IMR-90 (cell line): ENCODE measurements around the gene RTKN. TPM values are rescaled to one million over a fixed set of nuclear protein-coding genes. Genes with fewer than 3 reads are reported as not detected.
A peak's percentile ranks its signal among the peaks of the same experiment; 100 is the strongest.

Experiments used
- ATAC-seq: fragments of 200-7000 bp; cut with Tn5 transposase; 2 replicates; pipeline ENCODE4 v1.9.1; 2020; ENCODE audit warnings: low read depth, mild to moderate bottlenecking, moderate library complexity
- BruUV-seq: library from RNA; stranded (reverse); fragments of 400-500 nt; replicated peaks from 2 replicates; lab custom pipeline; 2021; lab: Mats Ljungman, UMichigan
- CTCF ChIA-PET: fragments of 300-600 bp; formaldehyde crosslinking; extraction: SDS; loops from one replicate; lab custom pipeline; 2021; ENCODE audit warnings: antibody characterized with exemption; lab: Yijun Ruan, JAX
- POLR2A ChIA-PET: fragments of 300-600 bp; sonication (Branson Sonifier 250); formaldehyde crosslinking; loops from one replicate; lab custom pipeline; 2022; ENCODE audit warnings: antibody characterized with exemption; ENCODE audit not compliant: unreplicated experiment; lab: Charles Lee
- DNase-seq: peaks from one replicate; pipeline ENCODE4 v3.0.0; 2013
- H2AFZ ChIP-seq: replicated peaks from 2 replicates; pipeline ENCODE3; 2013; ENCODE audit warnings: low read length, mild to moderate bottlenecking; ENCODE audit not compliant: poor library complexity
- H2AK5ac ChIP-seq: 2 replicates; pipeline ENCODE4 v1.6.1; 2013; ENCODE audit warnings: low read depth, low read length, inconsistent platforms
- H2AK9ac ChIP-seq: replicated peaks from 2 replicates; pipeline ENCODE3; 2013; ENCODE audit warnings: mild to moderate bottlenecking, low read depth, low read length, moderate library complexity; ENCODE audit not compliant: poor library complexity
- H2BK120ac ChIP-seq: 2 replicates; pipeline ENCODE4 v1.6.1; 2013; ENCODE audit warnings: low read depth, low read length, inconsistent platforms
- H2BK15ac ChIP-seq: 3 replicates; pipeline ENCODE4 v1.6.1; 2013; ENCODE audit warnings: low read depth, low read length, inconsistent platforms
- H2BK20ac ChIP-seq: 2 replicates; pipeline ENCODE4 v1.6.1; 2013; ENCODE audit warnings: low read depth, mild to moderate bottlenecking, inconsistent platforms, low read length, moderate library complexity
- H2BK5ac ChIP-seq: 2 replicates; pipeline ENCODE4 v1.6.1; 2013; ENCODE audit warnings: mild to moderate bottlenecking, low read depth, low read length, inconsistent platforms; ENCODE audit not compliant: poor library complexity, severe bottlenecking
- H3K14ac ChIP-seq: replicated peaks from 2 replicates; pipeline ENCODE4 v1.6.1; 2013; ENCODE audit warnings: low read depth, low read length, inconsistent platforms
- H3K18ac ChIP-seq: 2 replicates; pipeline ENCODE4 v1.6.1; 2013; ENCODE audit warnings: low read depth, low read length, control low read depth
- H3K23ac ChIP-seq: 2 replicates; pipeline ENCODE4 v1.6.1; 2013; ENCODE audit warnings: low read depth, low read length, inconsistent platforms
- H3K27ac ChIP-seq: 2 replicates; pipeline ENCODE4 v1.5.1; 2013; ENCODE audit warnings: mild to moderate bottlenecking, control low read depth, low read length; ENCODE audit not compliant: insufficient read depth
- H3K27me3 ChIP-seq: 2 replicates; pipeline ENCODE4 v1.6.1; 2013; ENCODE audit warnings: low read length; ENCODE audit not compliant: control insufficient read depth, insufficient read depth
- H3K36me3 ChIP-seq: 2 replicates; pipeline ENCODE4 v1.6.1; 2013; ENCODE audit warnings: low read length, mixed read lengths; ENCODE audit not compliant: control insufficient read depth, insufficient read depth
- H3K4ac ChIP-seq: 2 replicates; pipeline ENCODE4 v1.6.1; 2013; ENCODE audit warnings: low read depth, low read length, inconsistent platforms
- H3K4me1 ChIP-seq: 2 replicates; pipeline ENCODE4 v1.6.1; 2013; ENCODE audit warnings: low read length, mixed read lengths; ENCODE audit not compliant: control insufficient read depth, insufficient read depth
- H3K4me2 ChIP-seq: 2 replicates; pipeline ENCODE4 v1.6.1; 2013; ENCODE audit warnings: low read depth, mild to moderate bottlenecking, control low read depth, low read length, moderate library complexity
- H3K4me3 ChIP-seq: 2 replicates; pipeline ENCODE4 v1.5.1; 2013; ENCODE audit warnings: low read depth, mild to moderate bottlenecking, control low read depth, low read length, moderate library complexity; ENCODE audit not compliant: insufficient read depth
- H3K56ac ChIP-seq: 2 replicates; pipeline ENCODE4 v1.6.1; 2013; ENCODE audit warnings: low read length, inconsistent platforms; ENCODE audit not compliant: insufficient read depth; ENCODE audit errors: extremely low read depth
- H3K79me1 ChIP-seq, 2 experiments: 2 replicates each; pipeline ENCODE4 v1.6.1; 2013; ENCODE audit warnings: low read length in 2 of 2, inconsistent platforms in 1 of 2, low read depth in 1 of 2
- H3K9ac ChIP-seq: 2 replicates; pipeline ENCODE4 v1.6.1; 2013; ENCODE audit warnings: low read depth, low read length, control low read depth
- H3K9me1 ChIP-seq: 2 replicates; pipeline ENCODE4 v1.6.1; 2013; ENCODE audit warnings: low read length, inconsistent platforms; ENCODE audit not compliant: insufficient read depth
- H3K9me3 ChIP-seq: 2 replicates; pipeline ENCODE4 v1.6.1; 2013; ENCODE audit warnings: low read length; ENCODE audit not compliant: control insufficient read depth, insufficient read depth
- H4K20me1 ChIP-seq: 2 replicates; pipeline ENCODE4 v1.6.1; 2013; ENCODE audit warnings: low read length, inconsistent platforms; ENCODE audit not compliant: insufficient read depth
- H4K5ac ChIP-seq: 2 replicates; pipeline ENCODE4 v1.6.1; 2013; ENCODE audit warnings: mild to moderate bottlenecking, low read depth, low read length, control low read depth
- H4K8ac ChIP-seq, 2 experiments: 2 replicates each; pipeline ENCODE4 v1.6.1; 2013; ENCODE audit warnings: low read depth in 2 of 2, low read length in 2 of 2, control low read depth in 1 of 2, inconsistent platforms in 1 of 2
- H4K91ac ChIP-seq: 2 replicates; pipeline ENCODE4 v1.6.1; 2013; ENCODE audit warnings: low read depth, low read length, inconsistent platforms; ENCODE audit not compliant: insufficient read depth
- BHLHE40 ChIP-seq: fragments of 150-350 bp; IDR thresholded peaks from 2 replicates; pipeline ENCODE4 v1.6.1; 2016; ENCODE audit warnings: mild to moderate bottlenecking, low read depth, low read length
- MAFK ChIP-seq: IDR thresholded peaks from 2 replicates; pipeline ENCODE4 v1.6.1; 2012; ENCODE audit warnings: low read depth, low read length, improper control_type of control experiment
- MXI1 ChIP-seq: IDR thresholded peaks from 2 replicates; pipeline ENCODE4 v1.6.1; 2012; ENCODE audit warnings: low read depth, mild to moderate bottlenecking, low read length, moderate library complexity, borderline replicate concordance
- RFX5 ChIP-seq: IDR thresholded peaks from 2 replicates; pipeline ENCODE4 v1.8.0; 2012; ENCODE audit warnings: low read depth, mild to moderate bottlenecking, low read length, moderate library complexity
- SMC3 ChIP-seq: fragments of 150-350 bp; IDR thresholded peaks from 2 replicates; pipeline ENCODE4 v1.6.1; 2016; ENCODE audit warnings: low read depth, mild to moderate bottlenecking, antibody characterized with exemption, low read length, moderate library complexity
- WGBS, 2 experiments: methylation state at CpG; one replicate each; pipeline versions ENCODE4 v1.1.5 to v1.1.7; 2013; ENCODE audit warnings: missing lambda C conversion rate in 2 of 2; ENCODE audit not compliant: insufficient read length in 1 of 2; ENCODE audit errors: extremely low coverage in 2 of 2; 5-methylcytosine and 5-hydroxymethylcytosine counted together
- dilution Hi-C: fragments of 300-500 bp; cut with HindIII; formaldehyde crosslinking; loops from one replicate; pipeline ENCODE4 v1.14.3; 2018; ENCODE audit warnings: low sequenced_read_pairs; ENCODE audit not compliant: unreplicated experiment
- in situ Hi-C: fragments of 300-500 bp; cut with MboI; formaldehyde crosslinking; loops from 3 replicates; pipeline ENCODE4 v1.14.3; 2019; ENCODE audit warnings: low sequenced_read_pairs, inconsistent platforms, mixed read lengths
- intact Hi-C: fragments of 100-400 bp; cut with micrococcal nuclease; formaldehyde crosslinking; loops from 2 replicates; pipeline ENCODE4 v1.10.0; 2022
- polyA plus RNA-seq, 3 experiments: library from polyadenylated mRNA; depleted of rRNA; stranded (reverse); fragments of >200 nt; gene quantifications; 2 replicates each; pipeline ENCODE4 v1.2.3, GENCODE V29; 2012; ENCODE audit warnings: low replicate concordance in 1 of 3
- total RNA-seq: library from RNA; depleted of rRNA; stranded (reverse); fragments of >200 nt; gene quantifications from 2 replicates; pipeline ENCODE4 v1.2.3, GENCODE V29; 2012
- TF ChIP-seq, protein P1 (sequence below): fragments of 150-350 bp; IDR thresholded peaks from 2 replicates; pipeline ENCODE4 v1.6.1; 2016; ENCODE audit warnings: low read depth, mild to moderate bottlenecking, low read length, moderate library complexity, borderline replicate concordance

The RTKN gene
- total and polyA plus RNA-seq, 2 of the 4 experiments (the other 2 are of a cell fraction) = 11.1 to 19.7 TPM

DNA sequence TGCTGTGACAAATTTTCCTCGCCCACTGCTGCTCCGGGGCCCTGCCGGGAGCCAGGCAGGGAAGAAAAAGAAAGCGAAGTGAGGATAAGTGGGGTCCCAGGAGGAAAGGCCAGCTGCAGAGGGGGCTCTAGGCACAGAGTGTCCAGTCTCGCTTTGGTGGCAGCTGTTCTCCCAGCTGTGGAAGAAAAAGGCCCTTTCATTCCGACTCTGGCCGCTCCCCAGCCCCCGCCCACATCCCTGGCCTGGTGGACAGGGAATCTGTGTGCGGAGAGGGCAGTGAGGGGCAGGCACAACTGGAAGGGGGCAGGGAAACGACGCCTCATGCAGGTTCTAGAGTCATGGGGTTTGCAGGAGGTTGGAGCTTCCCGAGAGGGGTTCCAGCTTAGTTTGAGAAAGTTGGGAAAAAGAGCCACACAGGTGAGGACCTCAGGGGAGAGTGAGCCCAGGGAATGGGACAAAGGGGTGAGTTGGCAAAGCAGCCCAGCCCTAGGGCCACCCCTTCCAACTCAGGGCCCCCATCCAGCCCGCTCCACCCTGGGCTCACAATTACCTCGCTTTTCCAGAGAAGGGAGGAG lies 1.8 kb downstream of the RTKN start (continued):
- TF ChIP-seq, protein P1, sequence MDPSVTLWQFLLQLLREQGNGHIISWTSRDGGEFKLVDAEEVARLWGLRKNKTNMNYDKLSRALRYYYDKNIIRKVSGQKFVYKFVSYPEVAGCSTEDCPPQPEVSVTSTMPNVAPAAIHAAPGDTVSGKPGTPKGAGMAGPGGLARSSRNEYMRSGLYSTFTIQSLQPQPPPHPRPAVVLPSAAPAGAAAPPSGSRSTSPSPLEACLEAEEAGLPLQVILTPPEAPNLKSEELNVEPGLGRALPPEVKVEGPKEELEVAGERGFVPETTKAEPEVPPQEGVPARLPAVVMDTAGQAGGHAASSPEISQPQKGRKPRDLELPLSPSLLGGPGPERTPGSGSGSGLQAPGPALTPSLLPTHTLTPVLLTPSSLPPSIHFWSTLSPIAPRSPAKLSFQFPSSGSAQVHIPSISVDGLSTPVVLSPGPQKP = no peak

DNA sequence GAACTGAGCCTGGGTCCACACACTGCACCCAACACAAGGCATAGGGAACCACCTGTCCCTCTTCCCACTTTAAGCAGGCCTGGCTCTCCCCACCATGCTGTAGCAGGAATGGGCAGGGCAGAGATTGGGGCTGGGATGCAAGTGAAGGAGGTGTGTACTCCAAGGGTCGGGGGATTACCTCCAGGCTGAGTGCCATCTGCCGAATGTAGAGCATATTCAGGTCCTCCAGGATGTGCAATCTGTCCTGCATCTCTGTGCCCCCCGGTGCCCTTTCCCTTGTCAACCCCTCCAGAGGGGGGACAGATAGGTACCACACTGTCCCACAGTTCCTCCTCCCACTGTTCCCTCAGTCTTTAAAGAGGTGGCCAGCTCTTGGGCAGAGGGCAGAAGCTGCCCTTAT lies 2.4 kb downstream of the RTKN start:
- H2BK120ac ChIP-seq = no peak overlapping the region
- WGBS, 2 experiments = 33% methylated on average over 1 of the region's 3 CpGs; no CpG with 5 or more reads in 1 of the 2 experiments
- intact Hi-C loops (no loop called here), in situ Hi-C loops (no loop called here), dilution Hi-C loops (no loop called here)
- 0 out of 2 replicates have a peak, but pooled peaks cover 3% of the 10 kb centered on the region for H4K20me1 ChIP-seq
- H2AK9ac ChIP-seq = peak overlapping the region; percentile 99
- H3K4me3 ChIP-seq = peak overlapping the region; percentile 48
- peak overlapping the region; percentile 89 for H3K4me2 ChIP-seq
- ChIA-PET POLR2A (no interaction called here), CTCF (no interaction called here)
- peaks cover 21% of the 10 kb centered on the region for H3K9me1 ChIP-seq
- H3K14ac ChIP-seq = peak overlapping the region; percentile 93
- peak overlapping the region; percentile 94 for H2AFZ ChIP-seq
- H2BK15ac ChIP-seq = no peak overlapping the region
- H3K27me3 ChIP-seq = no peaks in the 10 kb centered on the region; the same call in 1 of the 2 replicates
- no peak for TF ChIP-seq MXI1
- TF ChIP-seq MAFK = no peak
- no peak for TF ChIP-seq RFX5
- TF ChIP-seq SMC3 = no peak
- no peak for TF ChIP-seq BHLHE40
- H2AK5ac ChIP-seq = peak overlapping the region; percentile 95
- no peak for ATAC-seq
- BruUV-seq = no TSS peak
- peak overlapping the region; percentile 66 for H3K27ac ChIP-seq
- H3K9me3 ChIP-seq = no peaks in the 10 kb centered on the region
- peaks cover 23 to 50% of the 10 kb centered on the region in 2 experiments for H3K79me1 ChIP-seq
- H3K9ac ChIP-seq = peak overlapping the region; percentile 83
- H2BK20ac ChIP-seq = no peak overlapping the region
- no peaks in the 10 kb centered on the region; the same call in 1 of the 2 replicates for H3K36me3 ChIP-seq
- peak overlapping the region; percentile 93 for H4K91ac ChIP-seq
- peak overlapping the region; percentile 87 to 94; a peak in 3 of 4 replicates for H4K8ac ChIP-seq
- peak overlapping the region; percentile 45 for H3K23ac ChIP-seq
- H4K5ac ChIP-seq = no peak overlapping the region
- peak overlapping the region; percentile 95 for H3K4ac ChIP-seq
- no peak overlapping the region for H2BK5ac ChIP-seq
- H3K4me1 ChIP-seq = peaks cover 23% of the 10 kb centered on the region
- peak overlapping the region; percentile 3; the same call in 1 of the 2 replicates for H3K18ac ChIP-seq
- peak overlapping the region; percentile 67 for H3K56ac ChIP-seq
- DNase-seq = no peak
